Umbilical cord (tissue), 2 donors: Measurements from ENCODE around the gene GOLIM4. TPM values are rescaled to one million over a fixed set of nuclear protein-coding genes. Genes with fewer than 3 reads are reported as not detected.
"Not testable (repeated sequence)": the region's sequence is repeated elsewhere in the genome, so short reads cannot be mapped to it uniquely, and the experiment has no call there.

ENCODE experiments used
- DNase-seq: peaks from one replicate; pipeline ENCODE4 v3.0.0-alpha.2; 2015; ENCODE audit warnings: low spot score
- total RNA-seq: library from RNA; depleted of rRNA; stranded (reverse); fragments of >200 nt; gene quantifications from one replicate; pipeline ENCODE4 v1.2.3, GENCODE V29; 2014; ENCODE audit warnings: low replicate concordance; ENCODE audit not compliant: insufficient read depth

The GOLIM4 gene
- total RNA-seq, 1 donor from 2014 or later, result 87.6 TPM

GRCh38 chr3:168049367-168049974, 46.3 kb downstream of the GOLIM4 start:
- DNase-seq, result no peak

GRCh38 chr3:168048414-168049330, 47.1 kb downstream of the GOLIM4 start:
- no peak for DNase-seq

DNA sequence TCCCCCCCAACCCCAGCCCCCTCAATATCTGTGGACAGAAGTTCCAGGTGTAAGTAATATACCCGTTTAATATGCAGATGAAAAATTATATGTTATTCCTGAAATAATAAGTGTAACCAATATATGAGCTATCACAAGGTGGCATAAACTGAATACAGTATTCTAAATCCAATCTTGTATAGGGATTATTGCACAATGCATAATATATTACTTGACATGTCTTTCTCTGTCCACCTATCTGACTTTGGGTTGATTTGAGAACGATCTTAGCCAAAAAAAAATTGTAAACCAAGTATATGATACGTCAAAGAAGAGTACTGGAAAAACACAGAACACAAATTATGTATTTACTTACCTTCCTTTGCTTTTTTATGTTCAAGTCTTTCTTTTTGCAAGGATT, 47.8 kb downstream of the GOLIM4 start:
- no peak for DNase-seq

DNA sequence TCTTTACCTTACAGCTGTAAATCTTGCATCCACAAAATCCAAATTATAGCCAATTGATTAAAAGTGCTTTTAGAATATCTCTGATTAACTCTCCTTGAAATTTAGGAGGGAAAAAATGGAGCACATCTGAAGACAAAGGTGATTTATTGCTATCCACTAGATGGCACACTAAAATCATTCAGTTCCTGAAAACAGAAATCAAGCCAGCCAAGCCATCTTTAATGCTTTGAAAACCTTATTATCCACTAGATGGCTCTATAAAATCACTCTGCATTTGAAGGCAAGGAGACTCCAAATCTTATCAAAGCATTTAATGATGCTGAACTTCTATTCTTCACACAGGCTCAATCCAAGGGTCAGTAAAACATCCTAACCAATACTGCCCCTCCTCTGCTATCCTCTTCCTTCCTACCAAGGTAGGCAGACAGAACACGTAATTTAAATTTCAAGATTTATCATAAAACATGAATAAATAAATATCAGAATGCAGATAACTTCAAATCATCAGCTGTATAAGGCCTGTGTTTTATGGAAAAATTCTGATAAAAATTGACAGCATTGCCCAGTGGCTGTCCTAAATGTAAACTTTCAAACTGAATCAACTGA, 48.4 kb downstream of the GOLIM4 start:
- peak; percentile 90 for DNase-seq

DNA sequence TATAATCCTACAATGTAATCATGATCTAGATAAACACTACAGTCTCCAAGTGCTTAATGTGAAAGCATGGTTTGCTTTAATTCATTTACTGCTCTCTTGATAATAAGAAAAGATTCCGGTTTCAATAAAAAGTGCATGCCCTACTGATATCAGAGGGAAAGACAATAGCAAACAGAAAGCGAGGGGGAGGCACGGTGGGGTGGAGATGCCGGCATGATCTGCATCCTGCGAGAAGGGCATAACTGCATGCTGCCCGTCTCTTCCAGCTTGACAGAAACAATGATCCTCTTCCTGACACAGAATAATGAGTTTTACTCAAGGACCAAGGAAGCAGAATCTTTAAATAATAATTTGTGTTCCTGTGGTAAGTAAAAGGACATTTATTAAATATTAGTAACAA, 51.7 kb downstream of the GOLIM4 start:
- no peak for DNase-seq

- DNase-seq, result peak; percentile 84
Measured at GRCh38 chr3:168040607-168041208, 55.0 kb downstream of the GOLIM4 start.

GRCh38 chr3:168037020-168037419, 58.7 kb downstream of the GOLIM4 start:
- DNase-seq, result no peak

- no peak for DNase-seq
Measured at GRCh38 chr3:168036619-168037018, 59.1 kb downstream of the GOLIM4 start.

DNA sequence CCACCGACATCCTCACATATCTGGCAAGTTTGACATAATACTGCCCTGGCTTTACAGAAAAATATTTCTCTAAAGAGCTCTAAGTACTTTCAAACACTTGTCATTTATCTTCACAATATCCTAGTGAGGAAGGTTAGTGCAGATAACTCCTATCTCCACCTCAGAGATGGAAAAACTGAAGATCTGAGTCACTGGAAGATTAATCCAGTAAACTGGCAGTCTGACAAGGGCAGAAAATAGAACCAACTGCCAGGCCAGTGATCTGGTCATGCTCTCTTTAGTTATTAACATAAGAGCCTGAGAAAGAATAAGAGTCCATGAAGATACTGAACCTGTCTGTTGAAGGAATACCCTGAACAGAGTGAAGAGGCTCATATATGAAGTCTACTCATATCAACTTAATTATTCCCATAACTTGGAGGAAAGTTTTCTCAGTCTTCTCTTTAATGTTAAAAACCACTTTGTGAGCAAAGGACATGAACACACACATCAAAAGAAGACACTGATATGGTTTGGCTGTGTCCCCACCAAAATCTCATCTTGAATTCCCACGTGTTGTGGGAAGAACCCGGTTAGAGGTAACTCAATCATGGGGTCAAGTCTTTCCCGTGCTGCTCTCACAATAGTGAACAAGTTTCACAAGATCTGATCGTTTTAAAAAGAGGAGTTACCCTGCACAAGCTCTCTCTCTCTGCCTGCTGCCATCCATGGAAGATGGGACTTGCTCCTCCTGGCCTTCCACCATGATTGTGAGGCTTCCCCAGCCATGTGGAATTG, 61.4 kb downstream of the GOLIM4 start:
- peak; percentile 96 for DNase-seq

DNA sequence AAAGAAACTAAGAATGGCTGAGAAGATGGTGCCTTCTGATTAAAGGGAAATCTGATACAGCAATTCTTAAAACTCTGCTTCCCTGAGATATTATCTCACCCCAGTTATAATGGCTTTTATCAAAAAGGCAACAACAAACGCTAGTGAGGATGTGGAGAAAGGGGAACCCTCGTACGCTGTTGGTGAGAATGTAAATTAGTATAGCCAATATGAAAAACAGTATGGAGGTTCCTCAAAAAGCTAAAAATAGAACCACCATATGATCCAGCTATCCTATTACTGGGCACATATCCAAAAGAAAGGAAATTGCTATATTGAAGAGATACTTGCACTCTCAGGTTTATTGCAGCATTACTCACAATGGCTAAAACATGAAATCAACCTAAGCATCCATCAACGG, 65.1 kb downstream of the GOLIM4 start:
- no peak for DNase-seq

DNA sequence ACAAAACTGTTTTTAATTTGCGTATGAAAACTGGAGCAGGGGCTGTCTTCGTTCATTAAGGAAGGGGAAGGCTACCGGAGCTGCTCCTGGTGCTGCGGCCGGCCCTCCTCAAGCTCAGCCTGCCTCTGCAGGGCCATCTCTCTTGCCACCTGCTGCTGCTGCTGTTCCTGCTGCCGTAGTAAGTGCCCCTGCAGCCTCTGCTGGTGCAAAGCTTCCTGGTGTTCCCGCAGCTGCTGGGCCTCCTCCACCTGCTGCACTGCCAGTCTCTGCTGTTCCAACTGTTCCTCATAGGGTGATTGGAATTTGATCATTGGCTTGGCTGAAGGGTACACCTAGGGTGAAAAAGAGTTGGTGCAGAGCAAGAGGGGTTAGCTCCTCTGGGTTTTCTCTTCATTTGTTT, 66.0 kb downstream of the GOLIM4 start:
- no peak for DNase-seq

- no peak for DNase-seq
Measured at GRCh38 chr3:168028086-168028485, 67.6 kb downstream of the GOLIM4 start.

DNA sequence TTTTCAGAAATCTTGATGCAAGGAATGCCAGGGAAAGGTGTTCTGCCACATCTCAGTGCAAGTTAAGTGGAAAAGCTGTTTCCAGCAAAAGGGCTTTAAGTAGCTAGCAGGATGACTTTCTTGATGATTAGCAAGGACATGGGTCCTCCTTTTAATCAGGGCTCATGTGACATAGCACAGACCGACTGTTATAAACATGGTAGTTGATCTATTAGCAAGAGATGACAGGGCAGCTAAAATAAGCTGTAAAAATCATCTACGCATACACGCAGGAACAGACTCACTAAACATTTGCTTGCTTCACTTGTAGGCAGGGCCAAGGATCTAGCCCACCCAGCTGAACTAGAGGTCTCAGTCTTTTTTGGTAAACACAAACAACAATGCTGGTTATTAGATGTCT, 69.0 kb downstream of the GOLIM4 start:
- DNase-seq, result no peak

- DNase-seq, result no peak
Measured at GRCh38 chr3:168025076-168025475, 70.6 kb downstream of the GOLIM4 start.

DNA sequence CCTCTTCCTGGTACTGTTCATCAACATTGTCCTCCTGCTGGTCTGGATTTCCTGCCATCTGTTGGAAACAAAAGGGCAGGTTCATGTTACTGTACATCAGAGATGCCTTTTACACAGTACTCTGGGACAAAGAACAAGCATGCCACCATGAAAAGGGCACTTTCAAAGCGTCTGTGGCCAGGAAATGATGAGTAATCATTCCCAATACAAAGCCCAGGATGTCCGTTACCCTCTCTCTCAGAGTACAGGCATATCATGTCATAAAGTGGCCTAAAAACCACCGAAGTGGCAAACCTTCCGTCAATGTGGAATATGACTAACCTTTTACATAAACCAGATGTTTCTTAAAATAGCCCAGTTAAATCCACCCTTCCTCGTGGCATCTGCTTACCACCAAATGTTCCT, 71.2 kb downstream of the GOLIM4 start:
- DNase-seq, result peak; percentile 45

DNA sequence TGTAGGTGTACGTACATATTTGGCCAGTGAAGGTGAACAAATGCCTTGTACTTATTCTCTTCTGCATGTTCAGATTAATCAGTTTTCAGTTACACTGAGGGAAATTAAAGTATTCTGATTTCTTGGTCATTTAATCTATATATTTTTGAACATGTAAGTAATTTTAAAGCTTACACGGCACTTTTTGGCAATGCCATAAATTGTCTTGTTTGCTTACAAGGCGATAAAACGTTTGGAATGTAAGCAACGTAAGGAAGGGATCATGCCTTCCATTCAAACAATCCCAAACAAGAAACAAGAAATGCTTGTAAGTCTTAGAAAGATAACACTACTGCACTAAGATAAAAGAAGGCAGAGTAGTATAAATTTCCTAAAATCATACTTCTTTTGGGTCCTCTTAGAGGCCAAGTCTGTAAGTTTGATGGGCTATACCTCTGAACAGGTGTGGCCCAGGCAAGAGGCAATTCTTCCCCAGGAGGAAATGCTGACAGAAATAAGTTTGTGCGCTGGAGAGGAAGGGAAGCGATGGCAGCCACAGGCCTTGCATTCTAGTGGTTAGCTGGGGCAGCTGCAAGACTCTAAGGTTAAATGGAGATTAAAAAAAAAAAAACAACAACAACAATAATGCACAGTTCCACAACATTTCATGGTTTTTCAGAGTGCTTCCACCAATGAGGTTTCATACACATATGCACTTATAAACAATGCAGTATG, 73.8 kb downstream of the GOLIM4 start:
- DNase-seq, result no peak

DNA sequence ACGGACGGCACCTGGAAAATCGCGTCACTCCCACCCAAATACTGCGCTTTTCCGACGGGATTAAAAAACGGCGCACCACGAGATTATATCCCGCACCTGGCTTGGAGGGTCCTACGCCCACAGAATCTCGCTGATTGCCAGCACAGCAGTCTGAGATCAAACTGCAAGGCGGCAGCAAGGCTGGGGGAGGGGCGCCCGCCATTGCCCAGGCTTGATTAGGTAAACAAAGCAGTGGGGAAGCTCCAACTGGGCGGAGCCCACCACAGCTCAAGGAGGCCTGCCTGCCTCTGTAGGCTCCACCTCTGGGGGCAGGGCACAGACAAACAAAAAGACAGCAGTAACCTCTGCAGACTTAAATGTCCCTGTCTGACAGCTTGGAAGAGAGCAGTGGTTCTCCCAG, 84.4 kb downstream of the GOLIM4 start:
- not testable (repeated sequence) for DNase-seq

GRCh38 chr3:168006584-168006983, 89.1 kb downstream of the GOLIM4 start:
- DNase-seq, result no peak

DNA sequence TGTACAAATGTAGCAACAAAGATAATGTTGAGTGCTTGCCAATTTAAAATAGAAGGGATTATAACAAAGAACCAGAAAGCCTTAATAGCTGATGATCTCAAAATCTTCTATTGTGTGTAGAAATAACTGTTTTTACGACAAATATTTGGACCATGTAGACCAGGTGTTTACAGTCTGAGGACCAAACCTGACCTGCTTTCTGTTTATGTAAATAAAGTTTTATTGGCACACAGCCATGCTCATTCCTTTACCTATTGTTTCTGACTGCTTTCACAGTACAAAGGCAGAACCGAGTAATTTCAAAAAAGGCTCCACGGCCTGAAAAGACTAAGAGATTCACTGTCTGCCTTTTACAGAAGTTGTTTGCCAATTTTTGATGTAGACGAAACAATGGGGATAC, 91.8 kb downstream of the GOLIM4 start:
- DNase-seq, result no peak

- DNase-seq, result no peak
Measured at GRCh38 chr3:168002786-168003368, 92.8 kb downstream of the GOLIM4 start.
